ENCODE measurements around the gene SCYGR4.

- TF ChIP-seq PKNOX1 (IDR thresholded peaks at IDR 0.05) (no peak), CTBP1 (IDR thresholded peaks at IDR 0.05; ENCODE audit: borderline replicate concordance) (no peak), L3MBTL2 (conservative IDR thresholded peaks at IDR 0.05) (no peak), SP1 (IDR thresholded peaks at IDR 0.05) (no peak), SUZ12 (IDR thresholded peaks at IDR 0.05) (no peak)
These were observed 48.5 kb upstream of the SCYGR4 start for GRCh38 chr2:227568852-227569169.

Measured in HEK293T (cell line).